Keratinocyte (primary cell): Measurements from ENCODE around the gene PIP4K2B.

Experiments used
- CTCF ChIP-seq, 3 experiments: IDR thresholded peaks in 1 of 3; conservative IDR thresholded peaks in 1 of 3; optimal IDR thresholded peaks in 1 of 3; 2 replicates in 2 of 3; 3 replicates in 1 of 3; pipeline versions ENCODE3 to v1.5.1; 2011; ENCODE audit warnings: low read length in 3 of 3, mild to moderate bottlenecking in 3 of 3, moderate library complexity in 2 of 3, control low read depth in 1 of 3, inconsistent platforms in 1 of 3; ENCODE audit not compliant: insufficient read depth in 2 of 3; ENCODE audit errors: extremely low read depth in 1 of 3
- EZH2 ChIP-seq: IDR thresholded peaks from one replicate; pipeline ENCODE4 v1.6.1; 2012; ENCODE audit warnings: inconsistent platforms, mild to moderate bottlenecking, low read length, moderate library complexity

GRCh38 chr17:38732376-38733281 lies 66.7 kb downstream of the PIP4K2B start:
- TF ChIP-seq CTCF (optimal IDR thresholded peaks at IDR 0.05 in 1 of 3, IDR thresholded peaks at IDR 0.05 in 1 of 3, conservative IDR thresholded peaks at IDR 0.05 in 1 of 3; ENCODE audit: extremely low read depth in 1 of 3, insufficient read depth in 2 of 3, low read length in 3 of 3) (no peak), EZH2 (no peak)
